NCI-H2196 (cell line): ENCODE data around the gene SYNE3.
A peak's percentile ranks its signal among the peaks of the same experiment; 100 is the strongest.

Experiments
- DNase-seq: peaks from one replicate; lab custom pipeline; 2025; ENCODE audit not compliant: unreplicated experiment; lab: John Stamatoyannopoulos, UW

SYNE3 gene

GRCh38 chr14:95516554-95517181, at the start of gene SYNE3:
Gene SYNE3 (minus strand): TSS chr14:95516650. CDS start chr14:95475821, 40,829 bp downstream.
- no peak for DNase-seq

- peak; percentile 18 for DNase-seq
These were observed 47.6 kb upstream of the SYNE3 start for GRCh38 chr14:95564060-95564459.

- DNase-seq: peak; percentile 8
These were observed 46.6 kb upstream of the SYNE3 start for GRCh38 chr14:95562892-95563685.

- peak; percentile 80 for DNase-seq
These were observed 44.6 kb upstream of the SYNE3 start for GRCh38 chr14:95561001-95561412.

GRCh38 chr14:95559203-95559602, 42.8 kb upstream of the SYNE3 start:
- DNase-seq: no peak

- DNase-seq: no peak
These were observed 41.4 kb upstream of the SYNE3 start for GRCh38 chr14:95557832-95558231.

GRCh38 chr14:95557291-95557690, 40.8 kb upstream of the SYNE3 start:
- no peak for DNase-seq

GRCh38 chr14:95555053-95555452, 38.6 kb upstream of the SYNE3 start:
- no peak for DNase-seq

- no peak for DNase-seq
These were observed 36.7 kb upstream of the SYNE3 start for GRCh38 chr14:95553141-95553540.

GRCh38 chr14:95551435-95551834, 35.0 kb upstream of the SYNE3 start:
- DNase-seq: no peak

- DNase-seq: no peak
These were observed 33.5 kb upstream of the SYNE3 start for GRCh38 chr14:95549656-95550585.

GRCh38 chr14:95548328-95548929, 32.0 kb upstream of the SYNE3 start:
- no peak for DNase-seq

- no peak for DNase-seq
These were observed 31.3 kb upstream of the SYNE3 start for GRCh38 chr14:95547626-95548327.

GRCh38 chr14:95547272-95547625, 30.8 kb upstream of the SYNE3 start:
- DNase-seq: no peak

GRCh38 chr14:95545515-95546168, 29.2 kb upstream of the SYNE3 start:
- no peak for DNase-seq

- no peak for DNase-seq
These were observed 28.1 kb upstream of the SYNE3 start for GRCh38 chr14:95544588-95544987.

GRCh38 chr14:95543021-95543420, 26.6 kb upstream of the SYNE3 start:
- no peak for DNase-seq

- no peak for DNase-seq
These were observed 25.8 kb upstream of the SYNE3 start for GRCh38 chr14:95541932-95542930.

- DNase-seq: no peak
These were observed 24.9 kb upstream of the SYNE3 start for GRCh38 chr14:95541346-95541745.
